ENCODE results near the gene TNKS1BP1. TPM values are rescaled to one million over a fixed set of nuclear protein-coding genes. Genes with fewer than 3 reads are reported as not detected.

TNKS1BP1 gene
- total and polyA plus RNA-seq, 2 experiments from 2014 or later: 54.9 to 104 TPM

DNA sequence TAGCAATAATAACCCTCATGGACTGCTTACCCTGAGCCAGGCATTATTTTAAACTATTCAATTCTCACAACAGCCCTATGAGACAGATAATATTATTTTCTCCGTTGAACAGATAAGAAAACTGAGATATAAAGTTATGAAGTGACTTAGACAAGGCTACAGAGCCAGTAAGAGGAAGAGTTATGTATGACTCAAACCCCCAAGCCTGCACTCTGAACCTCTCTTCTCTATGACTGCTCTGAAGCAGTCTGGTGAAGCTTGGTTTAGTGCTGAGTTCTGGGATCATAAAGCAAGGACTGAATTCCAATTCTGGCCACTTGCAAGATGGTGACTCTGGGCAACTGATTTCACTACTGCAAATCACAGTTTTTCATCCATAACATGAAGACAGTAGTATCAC lies 34.5 kb downstream of the TNKS1BP1 start:
- Histone ChIP-seq H3K27ac (no peak overlapping the region), H3K9me3 (ENCODE audit: low read depth) (no peaks in the 10 kb centered on the region), H2AFZ (no peak overlapping the region), H3K36me3 (replicated peaks; ENCODE audit: insufficient read depth, low read depth) (no peaks in the 10 kb centered on the region), H3K79me2 (no peaks in the 10 kb centered on the region), H3K27me3 (no peaks in the 10 kb centered on the region), H3K4me1 (ENCODE audit: insufficient read depth) (peaks cover 34% of the 10 kb centered on the region), H3K4me2 (no peak overlapping the region), H4K20me1 (ENCODE audit: insufficient read depth, poor library complexity, severe bottlenecking) (no peaks in the 10 kb centered on the region), H3K4me3 (no peak overlapping the region), H3K9me2 (replicated peaks; ENCODE audit: insufficient read depth) (no peaks in the 10 kb centered on the region)
- no peak for DNase-seq (ENCODE audit: low spot score)
- TF ChIP-seq EZH2 (IDR thresholded peaks at IDR 0.05; ENCODE audit: borderline replicate concordance) (no peak), EZH2phosphoT487 (IDR thresholded peaks at IDR 0.05; ENCODE audit: low read depth, severe bottlenecking, unreplicated experiment) (no peak)
- TF ChIP-seq, protein P1, sequence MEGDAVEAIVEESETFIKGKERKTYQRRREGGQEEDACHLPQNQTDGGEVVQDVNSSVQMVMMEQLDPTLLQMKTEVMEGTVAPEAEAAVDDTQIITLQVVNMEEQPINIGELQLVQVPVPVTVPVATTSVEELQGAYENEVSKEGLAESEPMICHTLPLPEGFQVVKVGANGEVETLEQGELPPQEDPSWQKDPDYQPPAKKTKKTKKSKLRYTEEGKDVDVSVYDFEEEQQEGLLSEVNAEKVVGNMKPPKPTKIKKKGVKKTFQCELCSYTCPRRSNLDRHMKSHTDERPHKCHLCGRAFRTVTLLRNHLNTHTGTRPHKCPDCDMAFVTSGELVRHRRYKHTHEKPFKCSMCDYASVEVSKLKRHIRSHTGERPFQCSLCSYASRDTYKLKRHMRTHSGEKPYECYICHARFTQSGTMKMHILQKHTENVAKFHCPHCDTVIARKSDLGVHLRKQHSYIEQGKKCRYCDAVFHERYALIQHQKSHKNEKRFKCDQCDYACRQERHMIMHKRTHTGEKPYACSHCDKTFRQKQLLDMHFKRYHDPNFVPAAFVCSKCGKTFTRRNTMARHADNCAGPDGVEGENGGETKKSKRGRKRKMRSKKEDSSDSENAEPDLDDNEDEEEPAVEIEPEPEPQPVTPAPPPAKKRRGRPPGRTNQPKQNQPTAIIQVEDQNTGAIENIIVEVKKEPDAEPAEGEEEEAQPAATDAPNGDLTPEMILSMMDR (IDR thresholded peaks at IDR 0.05; ENCODE audit: poor library complexity): no peak
- 67% methylated on average over 1 of the region's 1 CpG for WGBS (ENCODE audit: low lambda C conversion rate, missing lambda C conversion rate)

DNA sequence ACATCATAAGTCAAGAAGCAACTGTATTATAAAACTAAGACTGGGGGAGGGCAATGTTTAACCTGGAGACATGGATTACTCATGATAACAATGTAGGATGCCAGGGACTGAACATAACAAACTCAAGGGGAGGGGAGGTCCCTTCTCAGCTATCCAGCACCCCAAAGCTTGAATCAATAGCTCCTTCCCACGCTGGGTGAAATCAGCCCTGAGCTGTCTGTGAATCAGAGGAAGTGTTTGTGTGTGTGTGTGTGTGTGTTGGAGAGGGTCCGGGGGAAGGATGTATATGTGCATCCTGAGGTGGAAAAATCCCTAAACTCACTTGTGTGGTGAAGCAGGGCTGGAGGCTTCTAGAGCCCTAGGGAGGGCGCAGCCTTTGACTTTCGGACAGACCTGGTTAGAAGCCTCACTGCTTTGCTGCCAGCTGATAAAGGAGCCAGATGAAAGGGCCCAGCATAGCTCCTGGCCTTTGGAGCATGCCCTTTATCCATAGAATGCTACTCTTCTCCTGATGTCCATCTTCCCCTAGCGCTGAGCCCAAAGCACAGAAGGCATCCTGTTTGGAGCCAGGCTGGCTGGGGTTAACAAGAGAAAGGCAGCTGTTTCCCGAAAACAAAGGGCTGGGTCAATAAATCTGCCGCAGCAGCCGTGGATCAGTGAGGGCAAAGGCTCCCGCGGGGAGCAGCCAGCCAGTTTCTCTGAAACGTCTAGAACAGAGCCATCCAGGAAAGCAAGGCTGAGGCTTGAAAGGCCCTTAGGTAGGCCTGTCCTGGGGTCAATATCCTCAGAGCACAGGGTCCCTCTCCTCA lies 35.8 kb downstream of the TNKS1BP1 start:
- DNase-seq (ENCODE audit: low spot score): no peak
- H3K4me2 ChIP-seq: peak overlapping the region; percentile 29
- no peaks in the 10 kb centered on the region for H3K9me3 ChIP-seq (ENCODE audit: low read depth)
- H3K27ac ChIP-seq: peak overlapping the region; percentile 37
- no peaks in the 10 kb centered on the region for H3K79me2 ChIP-seq
- TF ChIP-seq EZH2 (IDR thresholded peaks at IDR 0.05; ENCODE audit: borderline replicate concordance): no peak
- no peak for TF ChIP-seq EZH2phosphoT487 (IDR thresholded peaks at IDR 0.05; ENCODE audit: low read depth, severe bottlenecking, unreplicated experiment)
- TF ChIP-seq, protein P1 (IDR thresholded peaks at IDR 0.05; ENCODE audit: poor library complexity): no peak
- no peak overlapping the region for H3K4me3 ChIP-seq
- H3K9me2 ChIP-seq (replicated peaks; ENCODE audit: insufficient read depth): no peaks in the 10 kb centered on the region
- H3K27me3 ChIP-seq: no peaks in the 10 kb centered on the region
- H3K4me1 ChIP-seq (ENCODE audit: insufficient read depth): peaks cover 29% of the 10 kb centered on the region
- H2AFZ ChIP-seq: no peak overlapping the region
- no peaks in the 10 kb centered on the region for H4K20me1 ChIP-seq (ENCODE audit: insufficient read depth, poor library complexity, severe bottlenecking)
- WGBS (ENCODE audit: low lambda C conversion rate, missing lambda C conversion rate): 21% methylated on average over 11 of the region's 11 CpGs
- H3K36me3 ChIP-seq (replicated peaks; ENCODE audit: insufficient read depth, low read depth): no peaks in the 10 kb centered on the region

DNA sequence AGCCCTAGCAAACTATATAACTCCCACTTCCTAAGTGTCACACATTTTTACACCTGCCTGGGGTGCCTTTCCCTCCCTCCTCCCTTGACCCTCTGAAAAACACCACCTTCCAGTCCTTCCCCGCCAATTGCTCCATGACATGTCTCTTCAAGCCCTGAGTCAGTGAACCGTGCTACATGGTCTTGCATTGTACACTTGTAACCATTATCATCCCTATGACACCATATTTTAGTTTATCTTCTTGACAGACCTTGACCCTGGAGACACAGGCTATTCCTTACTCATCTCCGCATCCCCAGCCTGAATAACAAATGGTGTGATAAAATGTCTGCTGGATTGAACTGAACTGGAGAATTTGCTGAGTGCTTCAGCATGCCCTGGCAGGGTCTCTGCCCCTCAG lies 36.9 kb downstream of the TNKS1BP1 start:
- Histone ChIP-seq H3K9me2 (replicated peaks; ENCODE audit: insufficient read depth) (no peaks in the 10 kb centered on the region), H3K9me3 (ENCODE audit: low read depth) (no peaks in the 10 kb centered on the region), H3K27me3 (no peaks in the 10 kb centered on the region), H3K4me3 (no peak overlapping the region), H2AFZ (no peak overlapping the region), H3K27ac (no peak overlapping the region), H3K36me3 (replicated peaks; ENCODE audit: insufficient read depth, low read depth) (no peaks in the 10 kb centered on the region), H3K4me2 (no peak overlapping the region), H3K79me2 (no peaks in the 10 kb centered on the region), H3K4me1 (ENCODE audit: insufficient read depth) (peaks cover 26% of the 10 kb centered on the region), H4K20me1 (ENCODE audit: insufficient read depth, poor library complexity, severe bottlenecking) (no peaks in the 10 kb centered on the region)
- TF ChIP-seq EZH2 (IDR thresholded peaks at IDR 0.05; ENCODE audit: borderline replicate concordance) (no peak), EZH2phosphoT487 (IDR thresholded peaks at IDR 0.05; ENCODE audit: low read depth, severe bottlenecking, unreplicated experiment) (no peak)
- TF ChIP-seq, protein P1 (IDR thresholded peaks at IDR 0.05; ENCODE audit: poor library complexity): no peak
- WGBS (ENCODE audit: low lambda C conversion rate, missing lambda C conversion rate): 93% methylated on average over 3 of the region's 3 CpGs
- DNase-seq (ENCODE audit: low spot score): no peak
